Ascending aorta (tissue), 2 donors: Measurements from ENCODE around the gene ITGBL1. TPM values are rescaled to one million over a fixed set of nuclear protein-coding genes. Genes with fewer than 3 reads are reported as not detected.

Source experiments
- DNase-seq, 2 donors: peaks; one replicate each; pipeline ENCODE4 v3.0.0-alpha.2; 2019; ENCODE audit warnings: low spot score in 2 of 2
- H3K27ac ChIP-seq, 2 donors: fragments of 200-600 bp; sonication (generic); one replicate each; pipeline ENCODE4 v1.5.1; 2016 to 2017; ENCODE audit warnings: mild to moderate bottlenecking in 1 of 2
- H3K27me3 ChIP-seq: fragments of 200-600 bp; sonication (generic); one replicate; pipeline ENCODE4 v1.5.1; 2017
- H3K36me3 ChIP-seq, 2 donors: fragments of 200-600 bp; sonication (generic); one replicate each; pipeline ENCODE4 v1.5.1; 2016
- H3K4me1 ChIP-seq, 2 donors: fragments of 200-600 bp; sonication (generic); one replicate each; pipeline ENCODE4 v1.5.1; 2016 to 2017; ENCODE audit warnings: mild to moderate bottlenecking in 1 of 2
- H3K4me3 ChIP-seq, 2 donors: fragments of 200-600 bp; sonication (generic); one replicate each; pipeline ENCODE4 v1.5.1; 2016 to 2017; ENCODE audit warnings: mild to moderate bottlenecking in 1 of 2
- H3K9me3 ChIP-seq, 2 donors: fragments of 200-600 bp; sonication (generic); one replicate each; pipeline ENCODE4 v1.5.1; 2016
- CTCF ChIP-seq, 3 experiments: fragments of 200-600 bp in 2 of 3; fragments of 450-650 bp in 1 of 3; sonication (generic) in 2 of 3; IDR thresholded peaks; one replicate each; pipeline ENCODE4 v1.5.1; 2016 to 2019; ENCODE audit warnings: antibody characterized with exemption in 3 of 3, mild to moderate bottlenecking in 1 of 3, moderate library complexity in 1 of 3
- intact Hi-C: fragments of 100-400 bp; cut with DNase I; formaldehyde crosslinking; loops from one replicate; pipeline ENCODE4 v1.15.1; 2023
- total RNA-seq: library from RNA; depleted of rRNA; stranded (reverse); fragments of >200 nt; gene quantifications from one replicate; pipeline ENCODE4 v1.1.0, GENCODE V29; 2016

The ITGBL1 gene
- total RNA-seq, 1 donor from 2014 or later = 47.1 TPM

GRCh38 chr13:101757446-101758039 lies 305.1 kb downstream of the ITGBL1 start:
- TF ChIP-seq CTCF (IDR thresholded peaks at IDR 0.05) = peak; percentile 46 to 67 (median 47)
- no peak overlapping the region for H3K4me3 ChIP-seq
- no peaks in the 10 kb centered on the region for H3K27me3 ChIP-seq
- no peak overlapping the region for H3K27ac ChIP-seq
- no peak for DNase-seq
- no peaks in the 10 kb centered on the region for H3K36me3 ChIP-seq
- H3K4me1 ChIP-seq = no peaks in the 10 kb centered on the region
- H3K9me3 ChIP-seq = no peaks in the 10 kb centered on the region
- intact Hi-C loops = loop anchor here (1.0 kb wide), 2 partner anchors 243 to 612 kb away; no protein-coding TSS in a partner anchor

- intact Hi-C loops = no loop called here
- TF ChIP-seq CTCF (IDR thresholded peaks at IDR 0.05) = no peak
- no peaks in the 10 kb centered on the region for H3K36me3 ChIP-seq
Measured at GRCh38 chr13:101763191-101763590, 310.7 kb downstream of the ITGBL1 start.

More at GRCh38 chr13:101763191-101763590, 310.7 kb downstream of the ITGBL1 start:
- H3K27ac ChIP-seq = no peak overlapping the region
- DNase-seq = no peak
- no peaks in the 10 kb centered on the region for H3K9me3 ChIP-seq
- H3K4me1 ChIP-seq = no peaks in the 10 kb centered on the region
- no peaks in the 10 kb centered on the region for H3K27me3 ChIP-seq
- H3K4me3 ChIP-seq = no peak overlapping the region

Other genes with a start within 250 kb of the ITGBL1 start
- 18.5 TPM for gene NALCN, start 36.2 kb upstream of the ITGBL1 start, total RNA-seq